Measurements from ENCODE around the gene ZNF814.

GRCh38 chr19:57888107-57888559, 704 bp downstream of the ZNF814 start:
- TF ChIP-seq, protein P1, sequence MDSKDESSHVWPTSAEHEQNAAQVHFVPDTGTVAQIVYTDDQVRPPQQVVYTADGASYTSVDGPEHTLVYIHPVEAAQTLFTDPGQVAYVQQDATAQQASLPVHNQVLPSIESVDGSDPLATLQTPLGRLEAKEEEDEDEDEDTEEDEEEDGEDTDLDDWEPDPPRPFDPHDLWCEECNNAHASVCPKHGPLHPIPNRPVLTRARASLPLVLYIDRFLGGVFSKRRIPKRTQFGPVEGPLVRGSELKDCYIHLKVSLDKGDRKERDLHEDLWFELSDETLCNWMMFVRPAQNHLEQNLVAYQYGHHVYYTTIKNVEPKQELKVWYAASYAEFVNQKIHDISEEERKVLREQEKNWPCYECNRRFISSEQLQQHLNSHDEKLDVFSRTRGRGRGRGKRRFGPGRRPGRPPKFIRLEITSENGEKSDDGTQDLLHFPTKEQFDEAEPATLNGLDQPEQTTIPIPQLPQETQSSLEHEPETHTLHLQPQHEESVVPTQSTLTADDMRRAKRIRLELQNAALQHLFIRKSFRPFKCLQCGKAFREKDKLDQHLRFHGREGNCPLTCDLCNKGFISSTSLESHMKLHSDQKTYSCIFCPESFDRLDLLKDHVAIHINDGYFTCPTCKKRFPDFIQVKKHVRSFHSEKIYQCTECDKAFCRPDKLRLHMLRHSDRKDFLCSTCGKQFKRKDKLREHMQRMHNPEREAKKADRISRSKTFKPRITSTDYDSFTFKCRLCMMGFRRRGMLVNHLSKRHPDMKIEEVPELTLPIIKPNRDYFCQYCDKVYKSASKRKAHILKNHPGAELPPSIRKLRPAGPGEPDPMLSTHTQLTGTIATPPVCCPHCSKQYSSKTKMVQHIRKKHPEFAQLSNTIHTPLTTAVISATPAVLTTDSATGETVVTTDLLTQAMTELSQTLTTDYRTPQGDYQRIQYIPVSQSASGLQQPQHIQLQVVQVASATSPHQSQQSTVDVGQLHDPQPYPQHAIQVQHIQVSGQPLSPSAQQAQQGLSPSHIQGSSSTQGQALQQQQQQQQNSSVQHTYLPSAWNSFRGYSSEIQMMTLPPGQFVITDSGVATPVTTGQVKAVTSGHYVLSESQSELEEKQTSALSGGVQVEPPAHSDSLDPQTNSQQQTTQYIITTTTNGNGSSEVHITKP (tag by site-specific recombination; IDR thresholded peaks at IDR 0.05) = no peak
- TF ChIP-seq ZNF146 (tag by site-specific recombination; IDR thresholded peaks at IDR 0.05) = no peak

Measured in HEK293 (cell line).